Measurements from ENCODE around the gene ATP6AP2. TPM values are rescaled to one million over a fixed set of nuclear protein-coding genes. Genes with fewer than 3 reads are reported as not detected.

The ATP6AP2 gene
- total RNA-seq, 1 donor from 2014 or later = 42.5 TPM

DNA sequence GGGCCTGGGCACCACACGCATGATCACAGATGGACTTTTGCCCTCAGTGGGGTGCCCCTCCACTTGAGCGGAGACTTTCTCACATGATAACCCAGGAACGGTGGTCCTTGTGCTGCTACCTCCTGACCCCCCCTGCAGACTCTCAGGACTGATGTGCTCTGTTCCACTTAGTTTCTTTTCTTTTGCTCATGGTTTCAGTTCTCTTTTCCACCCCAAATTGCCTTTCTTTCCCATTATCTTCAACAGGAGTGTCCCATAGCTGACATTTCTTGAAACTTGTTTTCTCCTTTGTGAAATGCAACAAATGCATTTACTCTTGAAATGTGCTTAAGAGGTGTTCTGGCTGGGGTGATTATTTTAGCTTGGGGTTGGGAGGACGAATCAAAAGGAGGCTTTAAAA lies 51.4 kb downstream of the ATP6AP2 start:
- no peaks in the 10 kb centered on the region for H3K9me3 ChIP-seq (replicated peaks)
- peaks cover 83% of the 10 kb centered on the region for H3K36me3 ChIP-seq
- H3K27ac ChIP-seq (replicated peaks) = no peak overlapping the region
- no peaks in the 10 kb centered on the region for H3K4me1 ChIP-seq
- intact Hi-C loops (cut with micrococcal nuclease) = no loop called here
- TF ChIP-seq CTCF (IDR thresholded peaks at IDR 0.05; ENCODE audit: borderline replicate concordance) = no peak
- no peak for DNase-seq
- no peaks in the 10 kb centered on the region for H3K27me3 ChIP-seq (ENCODE audit: low read depth)
- H3K4me3 ChIP-seq = no peak overlapping the region

DNA sequence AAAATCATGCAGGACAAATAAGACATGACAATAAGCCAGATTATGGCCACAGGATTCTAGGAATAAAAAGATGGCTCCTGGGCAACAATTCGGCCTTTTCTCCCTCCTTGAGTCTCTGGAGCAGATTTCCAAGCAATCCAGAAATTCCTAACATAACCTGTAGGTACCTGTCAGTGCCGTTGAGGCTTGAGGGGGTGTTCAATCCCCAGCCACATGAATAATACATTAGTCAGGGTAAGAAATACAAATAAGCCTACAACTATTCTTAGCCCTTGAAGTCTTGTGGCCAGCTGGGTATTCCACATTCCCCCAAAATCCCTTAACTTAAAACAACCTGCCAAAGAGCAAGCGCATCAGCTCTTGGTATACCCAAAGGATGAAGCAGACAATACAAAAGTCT lies 56.9 kb downstream of the ATP6AP2 start:
- Histone ChIP-seq H3K27ac (replicated peaks) (no peak overlapping the region), H3K27me3 (ENCODE audit: low read depth) (no peaks in the 10 kb centered on the region), H3K36me3 (peaks cover 62% of the 10 kb centered on the region), H3K9me3 (replicated peaks) (no peaks in the 10 kb centered on the region), H3K4me3 (no peak overlapping the region), H3K4me1 (peaks cover 13% of the 10 kb centered on the region)
- no peak for DNase-seq
- TF ChIP-seq CTCF (IDR thresholded peaks at IDR 0.05; ENCODE audit: borderline replicate concordance) = no peak
- intact Hi-C loops (cut with micrococcal nuclease) = no loop called here

- no peak for TF ChIP-seq CTCF (IDR thresholded peaks at IDR 0.05; ENCODE audit: borderline replicate concordance)
- H3K4me1 ChIP-seq = peaks cover 46% of the 10 kb centered on the region
Measured at GRCh38 chrX:40644176-40644575, 63.4 kb downstream of the ATP6AP2 start.

GRCh38 chrX:40644821-40645358 lies 64.1 kb downstream of the ATP6AP2 start:
- intact Hi-C loops (cut with micrococcal nuclease) = no loop called here
- Histone ChIP-seq H3K36me3 (peaks cover 3% of the 10 kb centered on the region), H3K4me1 (peaks cover 46% of the 10 kb centered on the region), H3K9me3 (replicated peaks) (no peaks in the 10 kb centered on the region), H3K27me3 (ENCODE audit: low read depth) (no peaks in the 10 kb centered on the region), H3K27ac (replicated peaks) (peak overlapping the region; percentile 75), H3K4me3 (peak overlapping the region; percentile 58)
- peak; percentile 25 for DNase-seq
- no peak for TF ChIP-seq CTCF (IDR thresholded peaks at IDR 0.05; ENCODE audit: borderline replicate concordance)

More at GRCh38 chrX:40644176-40644575, 63.4 kb downstream of the ATP6AP2 start:
- DNase-seq = no peak
- Histone ChIP-seq H3K9me3 (replicated peaks) (no peaks in the 10 kb centered on the region), H3K27me3 (ENCODE audit: low read depth) (no peaks in the 10 kb centered on the region), H3K36me3 (peaks cover 6% of the 10 kb centered on the region), H3K4me3 (peak overlapping the region; percentile 58), H3K27ac (replicated peaks) (peak overlapping the region; percentile 75)
- intact Hi-C loops (cut with micrococcal nuclease) = no loop called here

DNA sequence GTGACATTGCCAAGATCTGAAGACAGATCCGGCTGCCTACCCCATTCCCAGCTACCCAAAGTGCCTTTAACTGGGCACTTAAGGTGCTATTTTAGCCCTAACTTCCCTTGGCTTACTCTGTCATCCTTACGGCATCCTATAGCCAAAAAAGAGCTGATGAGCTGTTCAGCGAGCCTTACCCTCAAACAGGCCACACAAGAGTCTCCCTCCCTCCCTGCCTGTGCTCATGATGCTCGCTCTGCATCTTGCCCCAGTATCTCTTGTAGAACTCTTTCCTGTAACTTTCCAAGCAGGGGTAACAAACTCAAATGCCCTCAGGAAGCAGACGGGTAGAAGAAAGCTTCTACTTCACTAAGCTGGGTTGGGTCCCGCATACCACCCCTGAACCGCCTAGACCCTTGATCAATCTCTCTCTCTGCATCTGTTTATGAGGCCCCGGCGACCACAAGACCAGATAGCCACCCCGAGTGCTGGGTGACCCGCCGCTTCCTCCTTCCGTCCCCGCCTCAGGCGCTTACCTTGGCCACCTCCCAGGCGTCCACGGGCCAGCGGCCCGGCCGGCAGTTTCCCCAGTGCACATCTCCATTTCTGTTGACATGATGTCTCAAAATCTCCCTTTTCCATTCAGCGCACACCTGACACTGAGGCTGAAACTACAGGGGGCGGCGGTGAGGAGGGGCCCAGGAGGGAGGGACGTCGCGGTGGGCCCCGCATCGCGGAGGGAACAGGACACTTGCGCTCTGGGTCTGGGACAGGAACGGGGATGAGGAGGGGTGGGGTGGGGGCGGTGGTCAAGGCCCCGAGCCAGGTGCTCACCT lies 65.9 kb downstream of the ATP6AP2 start:
- Histone ChIP-seq H3K9me3 (replicated peaks) (no peaks in the 10 kb centered on the region), H3K4me3 (peak overlapping the region; percentile 86), H3K4me1 (peaks cover 42% of the 10 kb centered on the region), H3K27ac (replicated peaks) (peak overlapping the region; percentile 87), H3K36me3 (no peaks in the 10 kb centered on the region), H3K27me3 (ENCODE audit: low read depth) (no peaks in the 10 kb centered on the region)
- TF ChIP-seq CTCF (IDR thresholded peaks at IDR 0.05; ENCODE audit: borderline replicate concordance) = no peak
- intact Hi-C loops (cut with micrococcal nuclease) = no loop called here
- DNase-seq = peak; percentile 30
